Aortic smooth muscle cell (primary cell): ENCODE data around the gene SLC25A36. TPM values are rescaled to one million over a fixed set of nuclear protein-coding genes. Genes with fewer than 3 reads are reported as not detected.

Source experiments
- total RNA-seq: library from RNA; depleted of rRNA; stranded (reverse); fragments of >200 nt; gene quantifications from 2 replicates; pipeline ENCODE4 v1.2.3, GENCODE V29; 2014

Gene SLC25A36
- 47.4 and 51.9 TPM in 2 replicates for total RNA-seq

GRCh38 chr3:140941434-140942220 is at the start of gene SLC25A36:
TSS of gene SLC25A36 (plus strand) at chr3:140941836. CDS start at chr3:140942055, 219 bp downstream.

Other genes with a start within 250 kb of the SLC25A36 start
- gene SPSB4, start 109.5 kb downstream of the SLC25A36 start, total RNA-seq = under 0.01 TPM in 1 of 2 replicates, not detected in the other